Measurements from ENCODE around the gene PVALEF. TPM values are rescaled to one million over a fixed set of nuclear protein-coding genes. Genes with fewer than 3 reads are reported as not detected.

PVALEF gene
- total and polyA plus RNA-seq, 2 of the 13 experiments (the other 11 are each of a cell fraction or from before 2014, with no cell fraction given): 0.18 TPM

DNA sequence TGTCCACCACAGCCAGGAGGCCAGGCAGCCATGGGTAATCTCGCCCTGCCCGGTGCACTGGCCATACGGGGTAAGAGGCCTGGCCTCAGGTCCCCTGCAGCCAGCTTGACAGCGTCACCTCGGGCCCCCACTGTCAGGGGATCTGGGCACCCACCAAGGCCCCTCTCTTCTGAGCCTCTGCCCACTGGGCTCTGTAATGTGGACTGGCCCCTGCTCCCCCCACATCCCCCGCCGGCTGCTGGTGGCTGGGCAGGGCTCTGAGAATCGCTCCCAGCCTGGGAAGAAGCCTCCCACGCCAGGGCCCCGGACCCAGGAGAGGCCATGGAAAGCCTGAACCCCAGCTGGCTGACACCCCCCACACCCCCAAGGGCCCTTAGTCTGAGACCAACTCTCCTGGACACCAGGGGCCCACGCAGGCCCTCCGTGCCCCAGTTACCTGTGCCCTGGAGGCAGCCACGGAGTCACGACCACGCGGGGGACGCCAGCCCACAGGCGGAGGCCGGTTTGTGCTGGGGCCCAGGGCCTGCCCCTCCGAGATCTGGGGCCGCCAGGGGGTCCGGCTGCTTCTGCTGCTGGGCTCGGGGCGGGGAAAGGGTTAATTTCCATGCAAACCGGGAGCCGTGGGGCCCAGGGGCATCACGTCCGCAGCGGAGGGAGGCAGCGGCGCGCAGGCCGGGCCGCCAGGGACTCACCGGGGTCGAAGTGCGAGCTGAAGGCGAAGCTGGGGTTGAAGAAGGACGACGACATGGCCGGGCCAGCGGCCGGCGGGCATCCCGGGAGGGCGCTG lies at the start of gene PVALEF (continued):
- TF ChIP-seq, protein P1, sequence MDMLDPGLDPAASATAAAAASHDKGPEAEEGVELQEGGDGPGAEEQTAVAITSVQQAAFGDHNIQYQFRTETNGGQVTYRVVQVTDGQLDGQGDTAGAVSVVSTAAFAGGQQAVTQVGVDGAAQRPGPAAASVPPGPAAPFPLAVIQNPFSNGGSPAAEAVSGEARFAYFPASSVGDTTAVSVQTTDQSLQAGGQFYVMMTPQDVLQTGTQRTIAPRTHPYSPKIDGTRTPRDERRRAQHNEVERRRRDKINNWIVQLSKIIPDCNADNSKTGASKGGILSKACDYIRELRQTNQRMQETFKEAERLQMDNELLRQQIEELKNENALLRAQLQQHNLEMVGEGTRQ (IDR thresholded peaks at IDR 0.05; ENCODE audit: low read depth, low read length): no peak
- TF ChIP-seq, protein P1 (CRISPR knock-in tag; IDR thresholded peaks at IDR 0.05; ENCODE audit: borderline replicate concordance): no peak; the same call in 1 of the 2 replicates
- TF ChIP-seq NAIF1 (CRISPR knock-in tag; IDR thresholded peaks at IDR 0.05; ENCODE audit: borderline replicate concordance): no peak
- peak; percentile 89 for TF ChIP-seq ZNF558 (CRISPR knock-in tag; IDR thresholded peaks at IDR 0.05; ENCODE audit: borderline replicate concordance)
- no peak for TF ChIP-seq RELA (CRISPR knock-in tag; IDR thresholded peaks at IDR 0.05)
- peak; percentile 40; the same call in 1 of the 2 replicates for TF ChIP-seq BORCS8-MEF2B (CRISPR knock-in tag; IDR thresholded peaks at IDR 0.05)
- TF ChIP-seq POLR2A (IDR thresholded peaks at IDR 0.05; ENCODE audit: insufficient read depth in 1 of 2, low read depth in 2 of 2, low read length in 2 of 2): peak; percentile 73 to 79
- TF ChIP-seq, protein P2, sequence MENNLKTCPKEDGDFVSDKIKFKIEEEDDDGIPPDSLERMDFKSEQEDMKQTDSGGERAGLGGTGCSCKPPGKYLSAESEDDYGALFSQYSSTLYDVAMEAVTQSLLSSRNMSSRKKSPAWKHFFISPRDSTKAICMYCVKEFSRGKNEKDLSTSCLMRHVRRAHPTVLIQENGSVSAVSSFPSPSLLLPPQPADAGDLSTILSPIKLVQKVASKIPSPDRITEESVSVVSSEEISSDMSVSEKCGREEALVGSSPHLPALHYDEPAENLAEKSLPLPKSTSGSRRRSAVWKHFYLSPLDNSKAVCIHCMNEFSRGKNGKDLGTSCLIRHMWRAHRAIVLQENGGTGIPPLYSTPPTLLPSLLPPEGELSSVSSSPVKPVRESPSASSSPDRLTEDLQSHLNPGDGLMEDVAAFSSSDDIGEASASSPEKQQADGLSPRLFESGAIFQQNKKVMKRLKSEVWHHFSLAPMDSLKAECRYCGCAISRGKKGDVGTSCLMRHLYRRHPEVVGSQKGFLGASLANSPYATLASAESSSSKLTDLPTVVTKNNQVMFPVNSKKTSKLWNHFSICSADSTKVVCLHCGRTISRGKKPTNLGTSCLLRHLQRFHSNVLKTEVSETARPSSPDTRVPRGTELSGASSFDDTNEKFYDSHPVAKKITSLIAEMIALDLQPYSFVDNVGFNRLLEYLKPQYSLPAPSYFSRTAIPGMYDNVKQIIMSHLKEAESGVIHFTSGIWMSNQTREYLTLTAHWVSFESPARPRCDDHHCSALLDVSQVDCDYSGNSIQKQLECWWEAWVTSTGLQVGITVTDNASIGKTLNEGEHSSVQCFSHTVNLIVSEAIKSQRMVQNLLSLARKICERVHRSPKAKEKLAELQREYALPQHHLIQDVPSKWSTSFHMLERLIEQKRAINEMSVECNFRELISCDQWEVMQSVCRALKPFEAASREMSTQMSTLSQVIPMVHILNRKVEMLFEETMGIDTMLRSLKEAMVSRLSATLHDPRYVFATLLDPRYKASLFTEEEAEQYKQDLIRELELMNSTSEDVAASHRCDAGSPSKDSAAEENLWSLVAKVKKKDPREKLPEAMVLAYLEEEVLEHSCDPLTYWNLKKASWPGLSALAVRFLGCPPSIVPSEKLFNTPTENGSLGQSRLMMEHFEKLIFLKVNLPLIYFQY (CRISPR knock-in tag; IDR thresholded peaks at IDR 0.05; ENCODE audit: borderline replicate concordance): peak; percentile 49; the same call in 1 of the 2 replicates
- TF ChIP-seq ZNF230 (CRISPR knock-in tag; IDR thresholded peaks at IDR 0.05): no peak; the same call in 1 of the 2 replicates
- TF ChIP-seq, protein P3, sequence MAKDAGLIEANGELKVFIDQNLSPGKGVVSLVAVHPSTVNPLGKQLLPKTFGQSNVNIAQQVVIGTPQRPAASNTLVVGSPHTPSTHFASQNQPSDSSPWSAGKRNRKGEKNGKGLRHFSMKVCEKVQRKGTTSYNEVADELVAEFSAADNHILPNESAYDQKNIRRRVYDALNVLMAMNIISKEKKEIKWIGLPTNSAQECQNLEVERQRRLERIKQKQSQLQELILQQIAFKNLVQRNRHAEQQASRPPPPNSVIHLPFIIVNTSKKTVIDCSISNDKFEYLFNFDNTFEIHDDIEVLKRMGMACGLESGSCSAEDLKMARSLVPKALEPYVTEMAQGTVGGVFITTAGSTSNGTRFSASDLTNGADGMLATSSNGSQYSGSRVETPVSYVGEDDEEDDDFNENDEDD (CRISPR knock-in tag; IDR thresholded peaks at IDR 0.05; ENCODE audit: borderline replicate concordance): peak; percentile 84; the same call in 1 of the 2 replicates
- TF ChIP-seq, protein P4, sequence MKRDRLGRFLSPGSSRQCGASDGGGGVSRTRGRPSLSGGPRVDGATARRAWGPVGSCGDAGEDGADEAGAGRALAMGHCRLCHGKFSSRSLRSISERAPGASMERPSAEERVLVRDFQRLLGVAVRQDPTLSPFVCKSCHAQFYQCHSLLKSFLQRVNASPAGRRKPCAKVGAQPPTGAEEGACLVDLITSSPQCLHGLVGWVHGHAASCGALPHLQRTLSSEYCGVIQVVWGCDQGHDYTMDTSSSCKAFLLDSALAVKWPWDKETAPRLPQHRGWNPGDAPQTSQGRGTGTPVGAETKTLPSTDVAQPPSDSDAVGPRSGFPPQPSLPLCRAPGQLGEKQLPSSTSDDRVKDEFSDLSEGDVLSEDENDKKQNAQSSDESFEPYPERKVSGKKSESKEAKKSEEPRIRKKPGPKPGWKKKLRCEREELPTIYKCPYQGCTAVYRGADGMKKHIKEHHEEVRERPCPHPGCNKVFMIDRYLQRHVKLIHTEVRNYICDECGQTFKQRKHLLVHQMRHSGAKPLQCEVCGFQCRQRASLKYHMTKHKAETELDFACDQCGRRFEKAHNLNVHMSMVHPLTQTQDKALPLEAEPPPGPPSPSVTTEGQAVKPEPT (CRISPR knock-in tag; IDR thresholded peaks at IDR 0.05; ENCODE audit: low read depth): no peak
- TF ChIP-seq ELF1 (CRISPR knock-in tag; IDR thresholded peaks at IDR 0.05): peak; percentile 17; the same call in 1 of the 2 replicates
- TF ChIP-seq ZBTB7B (CRISPR knock-in tag; IDR thresholded peaks at IDR 0.05): peak; percentile 98
- 0 out of 2 replicates have a peak, but pooled peaks have one; percentile 56 for TF ChIP-seq MIXL1 (CRISPR knock-in tag; IDR thresholded peaks at IDR 0.05)
- TF ChIP-seq RFX3 (CRISPR knock-in tag; IDR thresholded peaks at IDR 0.05): no peak
- TF ChIP-seq NR2F2 (IDR thresholded peaks at IDR 0.05; ENCODE audit: borderline replicate concordance, low read depth): no peak
- 0 out of 2 replicates have a peak, but pooled peaks have one; percentile 21 for TF ChIP-seq RFXANK (CRISPR knock-in tag; IDR thresholded peaks at IDR 0.05)
- peak; percentile 83 for TF ChIP-seq CBX5 (CRISPR knock-in tag; IDR thresholded peaks at IDR 0.05; ENCODE audit: borderline replicate concordance)
- peak; percentile 24; the same call in 1 of the 2 replicates for TF ChIP-seq ISX (CRISPR knock-in tag; conservative IDR thresholded peaks at IDR 0.05)
- peak; percentile 62 for TF ChIP-seq HNRNPK (IDR thresholded peaks at IDR 0.05; ENCODE audit: low read depth, low read length, poor library complexity, severe bottlenecking)
- TF ChIP-seq ZNF703 (CRISPR knock-in tag; IDR thresholded peaks at IDR 0.05; ENCODE audit: borderline replicate concordance): peak; percentile 50; the same call in 1 of the 2 replicates
